ENCODE data around the gene PEX14.

GRCh38 chr1:10430216-10431069 lies 44.3 kb upstream of the PEX14 start, which contains the start of gene CENPS:
- peak; percentile 97 for TF ChIP-seq CTCF (IDR thresholded peaks at IDR 0.05; ENCODE audit: poor library complexity)
- TF ChIP-seq EZH2phosphoT487 (IDR thresholded peaks at IDR 0.05; ENCODE audit: low read depth, severe bottlenecking, unreplicated experiment), result no peak

Data from hepatocyte (in vitro differentiated cells).